ENCODE measurements around the gene GNG4.
"Not testable (repeated sequence)": the region's sequence is repeated elsewhere in the genome, so short reads cannot be mapped to it uniquely, and the experiment has no call there.

The GNG4 gene

GRCh38 chr1:235648954-235649367 is 623 bp downstream of the GNG4 start:
- peak; percentile 72 for DNase-seq

- peak; percentile 24 for DNase-seq
Observed at GRCh38 chr1:235648407-235648907, 1.1 kb downstream of the GNG4 start.

GRCh38 chr1:235647537-235647936 is 2.0 kb downstream of the GNG4 start:
- not testable (repeated sequence) for DNase-seq

- DNase-seq, result no peak
Observed at GRCh38 chr1:235646463-235646862, 3.1 kb downstream of the GNG4 start.

GRCh38 chr1:235644693-235645305 is 4.8 kb downstream of the GNG4 start:
- no peak for DNase-seq

- DNase-seq, result no peak
Observed at GRCh38 chr1:235643837-235644692, 5.5 kb downstream of the GNG4 start.

GRCh38 chr1:235642943-235643371 is 6.6 kb downstream of the GNG4 start:
- no peak for DNase-seq

- DNase-seq, result peak; percentile 72
Observed at GRCh38 chr1:235642011-235642942, 7.3 kb downstream of the GNG4 start.

- DNase-seq, result no peak
Observed at GRCh38 chr1:235640580-235640979, 9.0 kb downstream of the GNG4 start.

GRCh38 chr1:235639226-235640205 is 10.1 kb downstream of the GNG4 start:
- no peak for DNase-seq

GRCh38 chr1:235638612-235639011 is 11.0 kb downstream of the GNG4 start:
- DNase-seq, result not testable (repeated sequence)

GRCh38 chr1:235637756-235638534 is 11.6 kb downstream of the GNG4 start:
- DNase-seq, result no peak

- no peak for DNase-seq
Observed at GRCh38 chr1:235635938-235636662, 13.5 kb downstream of the GNG4 start.

- DNase-seq, result no peak
Observed at GRCh38 chr1:235632506-235633401, 16.8 kb downstream of the GNG4 start.

- DNase-seq, result no peak
Observed at GRCh38 chr1:235631816-235632215, 17.8 kb downstream of the GNG4 start.

- DNase-seq, result no peak
Observed at GRCh38 chr1:235628316-235629005, 21.1 kb downstream of the GNG4 start.

- no peak for DNase-seq
Observed at GRCh38 chr1:235625831-235626230, 23.8 kb downstream of the GNG4 start.

GRCh38 chr1:235625340-235625739 is 24.2 kb downstream of the GNG4 start:
- no peak for DNase-seq
